HCT116 (cell line): Measurements from ENCODE around the gene ZBTB20. TPM values are rescaled to one million over a fixed set of nuclear protein-coding genes. Genes with fewer than 3 reads are reported as not detected.

ENCODE experiments used
- ATAC-seq: fragments of 200-7000 bp; cut with Tn5 transposase; 2 replicates; pipeline ENCODE4 v1.9.1; 2020; ENCODE audit warnings: mild to moderate bottlenecking, moderate library complexity
- BruUV-seq: library from RNA; stranded (reverse); fragments of 400-500 nt; replicated peaks from 2 replicates; lab custom pipeline; 2021; lab: Mats Ljungman, UMichigan
- CTCF ChIA-PET: fragments of 300-600 bp; sonication (Branson Sonifier 250); formaldehyde crosslinking; loops from one replicate; lab custom pipeline; 2021; ENCODE audit warnings: antibody characterized with exemption; lab: Charles Lee
- POLR2A ChIA-PET: fragments of 300-600, 350-600 bp; sonication (Branson Sonifier 250); formaldehyde crosslinking; loops from one replicate; lab custom pipeline; 2021; ENCODE audit warnings: antibody characterized with exemption; lab: Charles Lee
- RAD21 ChIA-PET, 2 experiments: fragments of 300-600 bp; sonication (Branson Sonifier 250); formaldehyde crosslinking; loops; one replicate each; lab custom pipeline; 2023; ENCODE audit warnings: low total read pairs in 2 of 2; ENCODE audit not compliant: uncharacterized antibody in 2 of 2, unreplicated experiment in 2 of 2, low non-redundant PET in 1 of 2; lab: Charles Lee
- DNase-seq: peaks from one replicate; pipeline ENCODE4 v3.0.0-alpha.2; 2010; ENCODE audit warnings: low read depth, low spot score
- H2AFZ ChIP-seq: fragments of 200-600 bp; shearing (Covaris generic), sonication (generic); 2 replicates; pipeline ENCODE4 v1.6.1; 2017; ENCODE audit warnings: low read depth, mixed run types, mixed read lengths, antibody characterized with exemption, low read length; ENCODE audit not compliant: poor library complexity, severe bottlenecking
- H3K27ac ChIP-seq: 2 replicates; pipeline ENCODE4 v1.5.1; 2012; ENCODE audit warnings: low read depth, low read length
- H3K27me3 ChIP-seq: fragments of 200-600 bp; sonication (generic); 2 replicates; pipeline ENCODE4 v1.6.1; 2016; ENCODE audit warnings: mixed run types, low read length, mixed read lengths; ENCODE audit not compliant: insufficient read depth
- H3K36me3 ChIP-seq, 2 experiments: fragments of 200-500 bp in 1 of 2; fragments of 200-600 bp in 1 of 2; sonication (Bioruptor generic) in 1 of 2; sonication (generic) in 1 of 2; 2 replicates each; pipeline versions ENCODE4 v1.5.1 to v1.6.1; 2014 to 2016; ENCODE audit warnings: low read length in 2 of 2, inconsistent platforms in 1 of 2, mixed read lengths in 1 of 2, mixed run types in 1 of 2; ENCODE audit not compliant: insufficient read depth in 2 of 2, control insufficient read depth in 1 of 2
- H3K4me1 ChIP-seq, 2 experiments: fragments of 200-600 bp in 1 of 2; sonication (generic) in 1 of 2; 2 replicates each; pipeline versions ENCODE4 v1.5.1 to v1.6.1; 2012 to 2017; ENCODE audit warnings: low read length in 2 of 2, inconsistent platforms in 1 of 2, mild to moderate bottlenecking in 1 of 2, mixed read lengths in 1 of 2, mixed run types in 1 of 2, moderate library complexity in 1 of 2; ENCODE audit not compliant: insufficient read depth in 2 of 2, control insufficient read depth in 1 of 2
- H3K4me2 ChIP-seq: fragments of 200-600 bp; sonication (generic); 2 replicates; pipeline ENCODE4 v1.6.1; 2017; ENCODE audit warnings: mixed run types, low read length, mixed read lengths
- H3K4me3 ChIP-seq, 2 experiments: fragments of 200-600 bp in 1 of 2; sonication (generic) in 1 of 2; replicated peaks in 1 of 2; 2 replicates each; pipeline ENCODE4 v1.5.1; 2011 to 2016; ENCODE audit warnings: low read length in 2 of 2, control low read depth in 1 of 2, low read depth in 1 of 2, mild to moderate bottlenecking in 1 of 2, mixed read lengths in 1 of 2, mixed run types in 1 of 2
- H3K79me2 ChIP-seq: fragments of 200-600 bp; sonication (generic); 2 replicates; pipeline ENCODE4 v1.6.1; 2017; ENCODE audit warnings: mild to moderate bottlenecking, mixed run types, low read length, moderate library complexity, mixed read lengths; ENCODE audit not compliant: insufficient read depth
- H3K9ac ChIP-seq: fragments of 200-600 bp; sonication (generic); 2 replicates; pipeline ENCODE4 v1.6.1; 2016; ENCODE audit warnings: low read length, mixed read lengths
- H3K9me2 ChIP-seq: fragments of 200-600 bp; sonication (generic), shearing (Covaris generic); 2 replicates; pipeline ENCODE4 v1.6.1; 2017; ENCODE audit warnings: mixed run types, mild to moderate bottlenecking, moderate library complexity; ENCODE audit not compliant: insufficient read depth
- H3K9me3 ChIP-seq, 2 experiments: fragments of 200-500 bp in 1 of 2; fragments of 200-600 bp in 1 of 2; sonication (Bioruptor generic) in 1 of 2; sonication (generic) in 1 of 2; 2 replicates each; pipeline ENCODE4 v1.6.1; 2014 to 2017; ENCODE audit warnings: low read length in 2 of 2, mixed read lengths in 2 of 2, inconsistent platforms in 1 of 2, low read depth in 1 of 2, mild to moderate bottlenecking in 1 of 2, mixed run types in 1 of 2, moderate library complexity in 1 of 2; ENCODE audit not compliant: control insufficient read depth in 1 of 2, insufficient read depth in 1 of 2
- H4K20me1 ChIP-seq: fragments of 200-600 bp; sonication (generic), shearing (Covaris generic); 2 replicates; pipeline ENCODE4 v1.6.1; 2017; ENCODE audit warnings: mixed run types, mild to moderate bottlenecking, moderate library complexity; ENCODE audit not compliant: insufficient read depth
- CBX3 ChIP-seq: IDR thresholded peaks from 2 replicates; pipeline ENCODE4 v1.6.1; 2012; ENCODE audit warnings: low read depth
- EGR1 ChIP-seq: IDR thresholded peaks from 2 replicates; pipeline ENCODE4 v1.6.1; 2012; ENCODE audit warnings: low read depth
- EZH2 ChIP-seq: fragments of 200-600 bp; sonication (generic); IDR thresholded peaks from 2 replicates; pipeline ENCODE4 v1.6.1; 2017; ENCODE audit warnings: antibody characterized with exemption, mixed run types
- SIN3A ChIP-seq: IDR thresholded peaks from 2 replicates; pipeline ENCODE4 v1.6.1; 2012; ENCODE audit warnings: low read depth
- SRF ChIP-seq: IDR thresholded peaks from 2 replicates; pipeline ENCODE4 v1.6.1; 2012; ENCODE audit warnings: low read depth
- intact Hi-C: fragments of 100-400 bp; cut with micrococcal nuclease; formaldehyde crosslinking; loops from 2 replicates; pipeline ENCODE4 v1.10.0; 2022
- total RNA-seq: library from RNA; stranded (reverse); gene quantifications from one replicate; pipeline ENCODE4 v1.2.1, GENCODE V29; 2021; ENCODE audit not compliant: unreplicated experiment
- TF ChIP-seq, protein P1 (sequence below), 3 experiments: fragments of 200-600 bp in 1 of 3; sonication (generic) in 1 of 3; IDR thresholded peaks in 2 of 3; conservative IDR thresholded peaks in 1 of 3; 2 replicates each; pipeline ENCODE4 v1.5.1; 2012 to 2017; ENCODE audit warnings: low read depth in 2 of 3, low read length in 2 of 3, antibody characterized with exemption in 1 of 3, borderline replicate concordance in 1 of 3, control low read depth in 1 of 3, mild to moderate bottlenecking in 1 of 3, mixed read lengths in 1 of 3, mixed run types in 1 of 3, moderate library complexity in 1 of 3; ENCODE audit not compliant: insufficient read depth in 1 of 3

Gene ZBTB20
- total RNA-seq, 1 experiment from 2014 or later, result 42.1 TPM

- no peak for ATAC-seq
- Histone ChIP-seq H3K4me3 (no peak overlapping the region), H4K20me1 (no peaks in the 10 kb centered on the region), H3K79me2 (peaks cover 84% of the 10 kb centered on the region), H3K27me3 (no peaks in the 10 kb centered on the region), H3K36me3 (peaks cover 0 to 24% of the 10 kb centered on the region in 2 experiments; a peak in 2 of 4 replicates), H3K4me1 (peaks cover 24 to 45% of the 10 kb centered on the region in 2 experiments), H2AFZ (no peak overlapping the region), H3K9ac (no peak overlapping the region), H3K9me3 (peaks cover 0 to 5% of the 10 kb centered on the region in 2 experiments; a peak in 3 of 4 replicates), H3K4me2 (no peak overlapping the region), H3K9me2 (no peaks in the 10 kb centered on the region)
- RAD21 ChIA-PET, result no interaction called here
- POLR2A ChIA-PET, result no interaction called here
- DNase-seq, result no peak
- BruUV-seq, result no TSS peak
- intact Hi-C loops, result no loop called here
- TF ChIP-seq CBX3 (no peak), EZH2 (no peak), EGR1 (no peak)
- TF ChIP-seq, all 23 proteins: peak for 0
- CTCF ChIA-PET, result no interaction called here
- no peak overlapping the region; the same call in 1 of the 2 replicates for H3K27ac ChIP-seq
These were observed 514.2 kb downstream of the ZBTB20 start for GRCh38 chr3:114632757-114633424.

GRCh38 chr3:114627770-114628169 is 519.3 kb downstream of the ZBTB20 start:
- no peak overlapping the region for H3K9ac ChIP-seq
- CTCF ChIA-PET, result interaction anchor here (1.5 kb wide), 1 partner anchor 209 kb away, joined by 4 read pairs; no protein-coding TSS in a partner anchor
- H3K9me3 ChIP-seq, result no peaks in the 10 kb centered on the region
- H4K20me1 ChIP-seq, result no peaks in the 10 kb centered on the region
- POLR2A ChIA-PET, result interaction anchor here (1.1 kb wide), 1 partner anchor 9 kb away, joined by 4 read pairs; no protein-coding TSS in a partner anchor
- H3K79me2 ChIP-seq, result peaks cover 89% of the 10 kb centered on the region
- H3K27ac ChIP-seq, result peak overlapping the region; percentile 14; the same call in 1 of the 2 replicates
- no TSS peak for BruUV-seq
- H3K4me3 ChIP-seq, result no peak overlapping the region
- no peaks in the 10 kb centered on the region for H3K27me3 ChIP-seq
- H2AFZ ChIP-seq, result no peak overlapping the region
- ATAC-seq (no peak), DNase-seq (no peak)
- H3K9me2 ChIP-seq, result no peaks in the 10 kb centered on the region; the same call in 1 of the 2 replicates
- H3K4me2 ChIP-seq, result peak overlapping the region; percentile 26
- TF ChIP-seq, protein P1, sequence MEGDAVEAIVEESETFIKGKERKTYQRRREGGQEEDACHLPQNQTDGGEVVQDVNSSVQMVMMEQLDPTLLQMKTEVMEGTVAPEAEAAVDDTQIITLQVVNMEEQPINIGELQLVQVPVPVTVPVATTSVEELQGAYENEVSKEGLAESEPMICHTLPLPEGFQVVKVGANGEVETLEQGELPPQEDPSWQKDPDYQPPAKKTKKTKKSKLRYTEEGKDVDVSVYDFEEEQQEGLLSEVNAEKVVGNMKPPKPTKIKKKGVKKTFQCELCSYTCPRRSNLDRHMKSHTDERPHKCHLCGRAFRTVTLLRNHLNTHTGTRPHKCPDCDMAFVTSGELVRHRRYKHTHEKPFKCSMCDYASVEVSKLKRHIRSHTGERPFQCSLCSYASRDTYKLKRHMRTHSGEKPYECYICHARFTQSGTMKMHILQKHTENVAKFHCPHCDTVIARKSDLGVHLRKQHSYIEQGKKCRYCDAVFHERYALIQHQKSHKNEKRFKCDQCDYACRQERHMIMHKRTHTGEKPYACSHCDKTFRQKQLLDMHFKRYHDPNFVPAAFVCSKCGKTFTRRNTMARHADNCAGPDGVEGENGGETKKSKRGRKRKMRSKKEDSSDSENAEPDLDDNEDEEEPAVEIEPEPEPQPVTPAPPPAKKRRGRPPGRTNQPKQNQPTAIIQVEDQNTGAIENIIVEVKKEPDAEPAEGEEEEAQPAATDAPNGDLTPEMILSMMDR (IDR thresholded peaks at IDR 0.05 in 2 of 3, conservative IDR thresholded peaks at IDR 0.05 in 1 of 3; ENCODE audit: borderline replicate concordance in 1 of 3, insufficient read depth in 1 of 3, low read depth in 2 of 3, low read length in 2 of 3), result no peak
- TF ChIP-seq SIN3A (no peak), SRF (no peak)
- peaks cover 67 to 86% of the 10 kb centered on the region in 2 experiments for H3K4me1 ChIP-seq
- RAD21 ChIA-PET, result no interaction called here
- H3K36me3 ChIP-seq, result no peaks in the 10 kb centered on the region; a peak in 1 of 4 replicates
- intact Hi-C loops, result no loop called here
